Measurements from ENCODE around the gene TRANK1.

The TRANK1 gene

GRCh38 chr3:36804295-36805055, 140.4 kb downstream of the TRANK1 start:
- no peak overlapping the region for H3K4me2 ChIP-seq (ENCODE audit: low read length)
- H3K79me2 ChIP-seq (ENCODE audit: control insufficient read depth, insufficient read depth, low read length, poor library complexity), result no peaks in the 10 kb centered on the region
- H3K18ac ChIP-seq (ENCODE audit: low read length), result no peak overlapping the region
- H4K12ac ChIP-seq (ENCODE audit: low read depth, low read length), result no peak overlapping the region
- no peak overlapping the region for H3K9ac ChIP-seq (ENCODE audit: low read length)
- no peak overlapping the region for H4K8ac ChIP-seq (ENCODE audit: low read depth, low read length)
- no peak overlapping the region for H2BK5ac ChIP-seq (ENCODE audit: low read depth, low read length, poor library complexity)
- H3K9me3 ChIP-seq (ENCODE audit: insufficient read depth, low read depth, low read length), result peaks cover 2% of the 10 kb centered on the region
- no peak overlapping the region for H4K91ac ChIP-seq (ENCODE audit: low read depth, low read length)
- H2AK5ac ChIP-seq (ENCODE audit: low read length), result no peak overlapping the region
- no peak overlapping the region for H3K4ac ChIP-seq (ENCODE audit: low read depth, low read length)
- no peaks in the 10 kb centered on the region for H3K4me1 ChIP-seq (ENCODE audit: control insufficient read depth in 1 of 2, insufficient read depth in 2 of 2, low read length in 2 of 2)
- no peaks in the 10 kb centered on the region for H3K79me1 ChIP-seq (ENCODE audit: low read length)
- no peak overlapping the region for H3K14ac ChIP-seq (ENCODE audit: low read length)
- no peaks in the 10 kb centered on the region for H3K36me3 ChIP-seq (ENCODE audit: control insufficient read depth in 1 of 2, insufficient read depth in 2 of 2, low read length in 2 of 2)
- no peak overlapping the region for H2BK12ac ChIP-seq (ENCODE audit: low read length)
- no peaks in the 10 kb centered on the region for H3K27me3 ChIP-seq (ENCODE audit: insufficient read depth, low read length)
- no peak overlapping the region for H2AFZ ChIP-seq (ENCODE audit: insufficient read depth, low read length, poor library complexity)
- H3K23ac ChIP-seq (ENCODE audit: low read length), result no peak overlapping the region
- DNase-seq, result no peak
- no CpG with 5 or more reads among the region's 2 CpGs for WGBS (ENCODE audit: extremely low coverage, insufficient coverage, insufficient read length)
- H3K27ac ChIP-seq (ENCODE audit: low read depth, low read length), result no peak overlapping the region
- no peak overlapping the region for H3K4me3 ChIP-seq (ENCODE audit: low read depth, low read length)
- no peak overlapping the region for H2BK120ac ChIP-seq (ENCODE audit: insufficient read depth, low read length, poor library complexity)

- Histone ChIP-seq H2BK120ac (ENCODE audit: insufficient read depth, low read length, poor library complexity) (no peak overlapping the region), H3K79me1 (ENCODE audit: low read length) (no peaks in the 10 kb centered on the region), H3K4me3 (ENCODE audit: low read depth, low read length) (no peak overlapping the region), H2AFZ (ENCODE audit: insufficient read depth, low read length, poor library complexity) (no peak overlapping the region), H3K18ac (ENCODE audit: low read length) (no peak overlapping the region), H2BK5ac (ENCODE audit: low read depth, low read length, poor library complexity) (no peak overlapping the region), H3K14ac (ENCODE audit: low read length) (no peak overlapping the region), H4K12ac (ENCODE audit: low read depth, low read length) (no peak overlapping the region), H2BK12ac (ENCODE audit: low read length) (no peak overlapping the region), H3K27me3 (ENCODE audit: insufficient read depth, low read length) (no peaks in the 10 kb centered on the region), H3K27ac (ENCODE audit: low read depth, low read length) (no peak overlapping the region), H3K79me2 (ENCODE audit: control insufficient read depth, insufficient read depth, low read length, poor library complexity) (no peaks in the 10 kb centered on the region), H3K9me3 (ENCODE audit: insufficient read depth, low read depth, low read length) (peaks cover 2% of the 10 kb centered on the region), H3K4me2 (ENCODE audit: low read length) (no peak overlapping the region), H3K4ac (ENCODE audit: low read depth, low read length) (no peak overlapping the region), H2AK5ac (ENCODE audit: low read length) (no peak overlapping the region), H4K91ac (ENCODE audit: low read depth, low read length) (no peak overlapping the region), H3K23ac (ENCODE audit: low read length) (no peak overlapping the region), H3K36me3 (ENCODE audit: control insufficient read depth in 1 of 2, insufficient read depth in 2 of 2, low read length in 2 of 2) (no peaks in the 10 kb centered on the region), H3K9ac (ENCODE audit: low read length) (no peak overlapping the region), H4K8ac (ENCODE audit: low read depth, low read length) (no peak overlapping the region), H3K4me1 (ENCODE audit: control insufficient read depth in 1 of 2, insufficient read depth in 2 of 2, low read length in 2 of 2) (no peaks in the 10 kb centered on the region)
- no peak for DNase-seq
- WGBS (ENCODE audit: extremely low coverage, insufficient coverage, insufficient read length), result no CpG with 5 or more reads among the region's 5 CpGs
These were observed 141.6 kb downstream of the TRANK1 start for GRCh38 chr3:36803091-36803791.

- Histone ChIP-seq H3K4me2 (ENCODE audit: low read length) (no peak overlapping the region), H3K23ac (ENCODE audit: low read length) (no peak overlapping the region), H3K4me3 (ENCODE audit: low read depth, low read length) (no peak overlapping the region), H2AK5ac (ENCODE audit: low read length) (no peak overlapping the region), H3K4ac (ENCODE audit: low read depth, low read length) (no peak overlapping the region), H2AFZ (ENCODE audit: insufficient read depth, low read length, poor library complexity) (no peak overlapping the region), H2BK120ac (ENCODE audit: insufficient read depth, low read length, poor library complexity) (no peak overlapping the region), H3K18ac (ENCODE audit: low read length) (no peak overlapping the region), H4K12ac (ENCODE audit: low read depth, low read length) (no peak overlapping the region), H3K14ac (ENCODE audit: low read length) (no peak overlapping the region), H3K79me2 (ENCODE audit: control insufficient read depth, insufficient read depth, low read length, poor library complexity) (no peaks in the 10 kb centered on the region), H3K27me3 (ENCODE audit: insufficient read depth, low read length) (no peaks in the 10 kb centered on the region), H3K4me1 (ENCODE audit: control insufficient read depth in 1 of 2, insufficient read depth in 2 of 2, low read length in 2 of 2) (no peaks in the 10 kb centered on the region), H4K8ac (ENCODE audit: low read depth, low read length) (no peak overlapping the region), H3K79me1 (ENCODE audit: low read length) (no peaks in the 10 kb centered on the region), H3K27ac (ENCODE audit: low read depth, low read length) (no peak overlapping the region), H3K9ac (ENCODE audit: low read length) (no peak overlapping the region), H3K9me3 (ENCODE audit: insufficient read depth, low read depth, low read length) (peaks cover 2% of the 10 kb centered on the region), H4K91ac (ENCODE audit: low read depth, low read length) (no peak overlapping the region), H2BK5ac (ENCODE audit: low read depth, low read length, poor library complexity) (no peak overlapping the region), H2BK12ac (ENCODE audit: low read length) (no peak overlapping the region), H3K36me3 (ENCODE audit: control insufficient read depth in 1 of 2, insufficient read depth in 2 of 2, low read length in 2 of 2) (no peaks in the 10 kb centered on the region)
- DNase-seq, result no peak
- WGBS (ENCODE audit: extremely low coverage, insufficient coverage, insufficient read length), result no CpG with 5 or more reads among the region's 3 CpGs
These were observed 144.2 kb downstream of the TRANK1 start for GRCh38 chr3:36800533-36801116.

- no peak overlapping the region for H4K8ac ChIP-seq (ENCODE audit: low read depth, low read length)
- no peak overlapping the region for H3K23ac ChIP-seq (ENCODE audit: low read length)
- no peak overlapping the region for H3K9ac ChIP-seq (ENCODE audit: low read length)
- no peak overlapping the region for H4K12ac ChIP-seq (ENCODE audit: low read depth, low read length)
- H2BK5ac ChIP-seq (ENCODE audit: low read depth, low read length, poor library complexity), result no peak overlapping the region
- H3K4me1 ChIP-seq (ENCODE audit: control insufficient read depth in 1 of 2, insufficient read depth in 2 of 2, low read length in 2 of 2), result no peaks in the 10 kb centered on the region
- H4K91ac ChIP-seq (ENCODE audit: low read depth, low read length), result no peak overlapping the region
- H3K14ac ChIP-seq (ENCODE audit: low read length), result no peak overlapping the region
- DNase-seq, result peak in 1 of 2 donors; percentile 20
- H2BK120ac ChIP-seq (ENCODE audit: insufficient read depth, low read length, poor library complexity), result no peak overlapping the region
- H3K4me2 ChIP-seq (ENCODE audit: low read length), result no peak overlapping the region
- no peaks in the 10 kb centered on the region for H3K27me3 ChIP-seq (ENCODE audit: insufficient read depth, low read length)
- no peak overlapping the region for H2AFZ ChIP-seq (ENCODE audit: insufficient read depth, low read length, poor library complexity)
- no peaks in the 10 kb centered on the region for H3K36me3 ChIP-seq (ENCODE audit: control insufficient read depth in 1 of 2, insufficient read depth in 2 of 2, low read length in 2 of 2)
- H3K4me3 ChIP-seq (ENCODE audit: low read depth, low read length), result no peak overlapping the region
- H3K79me1 ChIP-seq (ENCODE audit: low read length), result no peaks in the 10 kb centered on the region
- H3K9me3 ChIP-seq (ENCODE audit: insufficient read depth, low read depth, low read length), result no peaks in the 10 kb centered on the region
- H3K18ac ChIP-seq (ENCODE audit: low read length), result no peak overlapping the region
- H3K27ac ChIP-seq (ENCODE audit: low read depth, low read length), result no peak overlapping the region
- no peaks in the 10 kb centered on the region for H3K79me2 ChIP-seq (ENCODE audit: control insufficient read depth, insufficient read depth, low read length, poor library complexity)
- no peak overlapping the region for H2BK12ac ChIP-seq (ENCODE audit: low read length)
- no peak overlapping the region for H3K4ac ChIP-seq (ENCODE audit: low read depth, low read length)
- H2AK5ac ChIP-seq (ENCODE audit: low read length), result no peak overlapping the region
These were observed 148.0 kb downstream of the TRANK1 start for GRCh38 chr3:36796881-36797280.
